A673 (cell line): ENCODE data around the gene LIM2.

Experiments
- EZH2 ChIP-seq: fragments of 200-600 bp; sonication (generic); IDR thresholded peaks from 2 replicates; pipeline ENCODE4 v1.6.1; 2017; ENCODE audit warnings: borderline replicate concordance, low read depth, mild to moderate bottlenecking, mixed read lengths, antibody characterized with exemption, low read length; ENCODE audit not compliant: poor library complexity, severe bottlenecking
- TF ChIP-seq, protein P1 (sequence below): fragments of 300-800, 200-600 bp; sonication (generic); conservative IDR thresholded peaks from 2 replicates; pipeline ENCODE4 v1.5.1; 2017; ENCODE audit warnings: low read depth, mild to moderate bottlenecking, antibody characterized with exemption, low read length, moderate library complexity, mixed read lengths

DNA sequence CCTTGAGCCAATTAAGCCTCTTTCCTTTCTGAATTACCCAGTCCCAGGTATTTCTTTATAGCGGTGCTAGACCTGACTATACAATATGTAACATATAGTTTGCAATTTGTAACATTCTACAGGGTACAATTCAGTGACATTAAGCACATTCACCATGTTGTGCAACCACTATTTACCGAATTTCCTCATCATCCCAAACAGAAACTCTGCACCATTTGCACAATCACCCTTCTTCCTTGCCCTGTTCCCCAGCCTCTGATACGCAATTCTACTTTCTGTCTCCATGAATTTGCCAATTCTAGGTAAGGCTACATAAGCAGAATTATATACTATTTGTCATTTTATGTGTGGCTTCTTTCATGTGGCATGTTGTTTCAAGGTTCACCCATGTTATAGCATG is 43.4 kb upstream of the LIM2 start:
- TF ChIP-seq, protein P1, sequence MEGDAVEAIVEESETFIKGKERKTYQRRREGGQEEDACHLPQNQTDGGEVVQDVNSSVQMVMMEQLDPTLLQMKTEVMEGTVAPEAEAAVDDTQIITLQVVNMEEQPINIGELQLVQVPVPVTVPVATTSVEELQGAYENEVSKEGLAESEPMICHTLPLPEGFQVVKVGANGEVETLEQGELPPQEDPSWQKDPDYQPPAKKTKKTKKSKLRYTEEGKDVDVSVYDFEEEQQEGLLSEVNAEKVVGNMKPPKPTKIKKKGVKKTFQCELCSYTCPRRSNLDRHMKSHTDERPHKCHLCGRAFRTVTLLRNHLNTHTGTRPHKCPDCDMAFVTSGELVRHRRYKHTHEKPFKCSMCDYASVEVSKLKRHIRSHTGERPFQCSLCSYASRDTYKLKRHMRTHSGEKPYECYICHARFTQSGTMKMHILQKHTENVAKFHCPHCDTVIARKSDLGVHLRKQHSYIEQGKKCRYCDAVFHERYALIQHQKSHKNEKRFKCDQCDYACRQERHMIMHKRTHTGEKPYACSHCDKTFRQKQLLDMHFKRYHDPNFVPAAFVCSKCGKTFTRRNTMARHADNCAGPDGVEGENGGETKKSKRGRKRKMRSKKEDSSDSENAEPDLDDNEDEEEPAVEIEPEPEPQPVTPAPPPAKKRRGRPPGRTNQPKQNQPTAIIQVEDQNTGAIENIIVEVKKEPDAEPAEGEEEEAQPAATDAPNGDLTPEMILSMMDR = no peak
- TF ChIP-seq EZH2 = no peak
